Measurements from ENCODE around the gene DYNLL2. TPM values are rescaled to one million over a fixed set of nuclear protein-coding genes. Genes with fewer than 3 reads are reported as not detected.
"Not testable (repeated sequence)": the region's sequence is repeated elsewhere in the genome, so short reads cannot be mapped to it uniquely, and the experiment has no call there.

DYNLL2 gene
- total RNA-seq, 4 donors from 2014 or later = 13.9 to 21.3 (median 16.6) TPM

- 20 to 25% methylated on average over 9 of the region's 9 CpGs for WGBS, 2 donors
Measured at GRCh38 chr17:58060596-58061191, 22.5 kb upstream of the DYNLL2 start.

GRCh38 chr17:58061672-58062071 is 21.5 kb upstream of the DYNLL2 start:
- Histone ChIP-seq H3K4me3 (no peak overlapping the region), H3K27me3 (peaks cover 0 to 16% of the 10 kb centered on the region in 2 donors), H3K36me3 (no peaks in the 10 kb centered on the region), H3K27ac (no peak overlapping the region), H3K9me3 (no peaks in the 10 kb centered on the region), H3K4me1 (no peaks in the 10 kb centered on the region)
- TF ChIP-seq CTCF (IDR thresholded peaks at IDR 0.05) (no peak), EP300 (IDR thresholded peaks at IDR 0.05) (no peak), POLR2A (IDR thresholded peaks at IDR 0.05) (no peak)
- WGBS, 2 donors = 48 to 49% methylated on average over 5 of the region's 5 CpGs
- no peak for DNase-seq (ENCODE audit: low spot score in 2 of 2)

More at GRCh38 chr17:58060596-58061191, 22.5 kb upstream of the DYNLL2 start:
- H3K27ac ChIP-seq = no peak overlapping the region
- no peak for DNase-seq (ENCODE audit: low spot score in 2 of 2)
- TF ChIP-seq CTCF (IDR thresholded peaks at IDR 0.05) = no peak
- no peak for TF ChIP-seq EP300 (IDR thresholded peaks at IDR 0.05)
- TF ChIP-seq POLR2A (IDR thresholded peaks at IDR 0.05) = no peak
- no peaks in the 10 kb centered on the region for H3K4me1 ChIP-seq
- H3K36me3 ChIP-seq = no peaks in the 10 kb centered on the region
- H3K27me3 ChIP-seq = peaks cover 0 to 16% of the 10 kb centered on the region in 2 donors
- H3K9me3 ChIP-seq = no peaks in the 10 kb centered on the region
- no peak overlapping the region for H3K4me3 ChIP-seq

GRCh38 chr17:58065238-58065637 is 18.0 kb upstream of the DYNLL2 start:
- Histone ChIP-seq H3K4me3 (no peak overlapping the region), H3K9me3 (no peaks in the 10 kb centered on the region), H3K27ac (no peak overlapping the region), H3K27me3 (peaks cover 0 to 14% of the 10 kb centered on the region in 2 donors), H3K4me1 (no peaks in the 10 kb centered on the region), H3K36me3 (no peaks in the 10 kb centered on the region)
- TF ChIP-seq CTCF (IDR thresholded peaks at IDR 0.05) (no peak), EP300 (IDR thresholded peaks at IDR 0.05) (no peak), POLR2A (IDR thresholded peaks at IDR 0.05) (no peak)
- DNase-seq (ENCODE audit: low spot score in 2 of 2) = no peak
- 90% methylated on average over 1 of the region's 1 CpG; no CpG with 5 or more reads in 1 of the 2 donors for WGBS, 2 donors

DNA sequence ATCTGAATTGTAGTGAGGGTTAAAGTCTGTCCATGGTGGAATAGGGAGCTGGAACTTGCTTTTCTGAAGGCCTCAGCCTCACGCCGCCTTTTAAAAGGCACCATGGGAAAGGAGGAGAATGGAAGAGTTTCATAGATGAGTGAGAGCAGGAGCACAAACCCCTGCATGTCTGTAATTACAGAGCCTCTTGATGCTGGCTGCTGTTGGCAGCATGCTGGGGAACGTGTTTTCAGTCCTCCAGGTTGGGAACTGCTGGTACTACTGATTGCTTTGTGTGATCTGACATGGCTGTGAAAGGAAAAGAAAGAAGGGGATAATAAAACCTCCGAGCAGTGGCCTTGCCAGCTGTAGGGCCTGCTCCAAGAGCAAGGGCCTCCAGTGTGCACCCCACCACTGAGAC is 16.8 kb upstream of the DYNLL2 start:
- TF ChIP-seq POLR2A (IDR thresholded peaks at IDR 0.05) (no peak), EP300 (IDR thresholded peaks at IDR 0.05) (no peak), CTCF (IDR thresholded peaks at IDR 0.05) (no peak)
- Histone ChIP-seq H3K36me3 (no peaks in the 10 kb centered on the region), H3K4me3 (no peak overlapping the region), H3K9me3 (no peaks in the 10 kb centered on the region), H3K27me3 (peaks cover 0 to 7% of the 10 kb centered on the region in 2 donors), H3K27ac (no peak overlapping the region), H3K4me1 (no peaks in the 10 kb centered on the region)
- DNase-seq (ENCODE audit: low spot score in 2 of 2) = no peak
- WGBS, 2 donors = 47 to 53% methylated on average over 4 of the region's 4 CpGs

DNA sequence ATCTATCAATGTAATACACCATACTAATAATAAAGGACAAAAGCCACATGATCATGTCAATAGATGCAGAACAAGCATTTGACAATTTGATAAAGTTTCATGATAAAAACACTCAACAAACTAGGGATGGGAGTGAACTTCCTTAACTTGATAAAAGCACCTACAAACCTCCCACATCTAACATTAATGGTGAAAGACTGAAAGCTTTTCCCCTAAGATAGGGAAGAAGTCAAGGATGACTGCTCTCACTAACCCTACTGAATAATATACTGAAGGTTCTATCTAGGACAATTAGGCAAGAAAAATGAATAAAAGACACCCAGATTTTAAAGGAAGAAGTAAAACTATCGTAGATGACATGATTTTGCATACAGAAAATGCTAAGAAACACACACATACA is 10.4 kb upstream of the DYNLL2 start:
- Histone ChIP-seq H3K36me3 (no peaks in the 10 kb centered on the region), H3K27me3 (peaks cover 0 to 7% of the 10 kb centered on the region in 2 donors), H3K9me3 (no peaks in the 10 kb centered on the region), H3K4me1 (no peaks in the 10 kb centered on the region), H3K4me3 (no peak overlapping the region), H3K27ac (no peak overlapping the region)
- no peak for DNase-seq (ENCODE audit: low spot score in 2 of 2)
- 50 to 52% methylated on average over 1 of the region's 1 CpG for whole genome bisulfite sequencing, 2 donors
- TF ChIP-seq CTCF (IDR thresholded peaks at IDR 0.05) = no peak
- no peak for TF ChIP-seq POLR2A (IDR thresholded peaks at IDR 0.05)
- no peak for TF ChIP-seq EP300 (IDR thresholded peaks at IDR 0.05)

DNA sequence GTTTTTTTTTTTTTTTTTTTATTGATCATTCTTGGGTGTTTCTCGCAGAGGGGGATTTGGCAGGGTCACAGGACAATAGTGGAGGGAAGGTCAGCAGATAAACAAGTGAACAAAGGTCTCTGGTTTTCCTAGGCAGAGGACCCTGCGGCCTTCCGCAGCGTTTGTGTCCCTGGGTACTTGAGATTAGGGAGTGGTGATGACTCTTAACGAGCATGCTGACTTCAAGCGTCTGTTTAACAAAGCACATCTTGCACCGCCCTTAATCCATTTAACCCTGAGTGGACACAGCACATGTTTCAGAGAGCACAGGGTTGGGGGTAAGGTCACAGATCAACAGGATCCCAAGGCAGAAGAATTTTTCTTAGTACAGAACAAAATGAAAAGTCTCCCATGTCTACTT is 10.0 kb upstream of the DYNLL2 start:
- H3K36me3 ChIP-seq; DNase-seq (ENCODE audit: low spot score in 2 of 2); H3K4me3 ChIP-seq; H3K9me3 ChIP-seq; H3K4me1 ChIP-seq; H3K27me3 ChIP-seq; H3K27ac ChIP-seq: not testable (repeated sequence)
- 14 to 19% methylated on average over 6 to 7 of the region's 7 CpGs for WGBS, 2 donors

- H3K4me1 ChIP-seq; DNase-seq (ENCODE audit: low spot score in 2 of 2); H3K4me3 ChIP-seq; H3K9me3 ChIP-seq; H3K27me3 ChIP-seq; H3K36me3 ChIP-seq; H3K27ac ChIP-seq: not testable (repeated sequence)
- no CpG with 5 or more reads among the region's 28 CpGs for WGBS, 2 donors
Measured at GRCh38 chr17:58074406-58074805, 8.8 kb upstream of the DYNLL2 start.

All from tibial nerve (tissue), 4 donors.